H1 (cell line): ENCODE results near the gene MGAT5B. TPM values are rescaled to one million over a fixed set of nuclear protein-coding genes. Genes with fewer than 3 reads are reported as not detected.

Experiments used
- CBX5 ChIP-seq: fragments of 300-800, 300-1000 bp; sonication (generic); IDR thresholded peaks from 2 replicates; pipeline ENCODE4 v1.7.1; 2016; ENCODE audit warnings: antibody characterized with exemption, low read length, low read depth
- POLR2A ChIP-seq, 2 experiments: IDR thresholded peaks; 1 replicate in 1 of 2; 2 replicates in 1 of 2; pipeline ENCODE4 v1.6.1; 2011; ENCODE audit warnings: low read depth in 2 of 2, low read length in 2 of 2, mild to moderate bottlenecking in 2 of 2; ENCODE audit errors: control extremely low read depth in 1 of 2
- RBBP5 ChIP-seq: IDR thresholded peaks from 2 replicates; pipeline ENCODE4 v1.7.1; 2012; ENCODE audit warnings: low read depth, mild to moderate bottlenecking, inconsistent platforms, low read length, moderate library complexity, borderline replicate concordance
- RXRA ChIP-seq: IDR thresholded peaks from 2 replicates; pipeline ENCODE4 v1.6.1; 2011; ENCODE audit warnings: low read depth, mild to moderate bottlenecking, low read length, moderate library complexity; ENCODE audit not compliant: insufficient read depth
- SAP30 ChIP-seq: fragments of 300-600 bp; sonication (generic); IDR thresholded peaks from 2 replicates; pipeline ENCODE4 v1.7.1; 2012; ENCODE audit warnings: low read length, moderate library complexity, mild to moderate bottlenecking, inconsistent platforms; ENCODE audit not compliant: insufficient read depth, insufficient replicate concordance
- polyA plus RNA-seq, 7 experiments: library from polyadenylated mRNA; depleted of rRNA in 3 of 7; stranded (reverse) in 5 of 7; unstranded in 2 of 7; fragments of >200 nt in 5 of 7; fragments of 200-250 nt in 2 of 7; gene quantifications; 1 replicate in 5 of 7; 2 replicates in 1 of 7; 4 replicates in 1 of 7; pipeline versions ENCODE4 v1.2.1 to v1.2.3, GENCODE V29; 2011 to 2013; ENCODE audit warnings: missing spikeins in 2 of 7, mixed read lengths in 2 of 7
- total RNA-seq: library from RNA; stranded (reverse); fragmentation: NEBNext Ultra II Directional; extraction: Animal tissue kit (Norgen Biotek cat#: 25700); gene quantifications from 2 replicates; pipeline ENCODE4 v1.2.1, GENCODE V29; 2021

MGAT5B gene
- total and polyA plus RNA-seq, 2 of the 8 experiments (the other 6 are each of a cell fraction or from before 2014, with no cell fraction given), result 7.9 to 8.2 TPM

- TF ChIP-seq SAP30 (no peak), RBBP5 (no peak), CBX5 (no peak), POLR2A (IDR thresholded peaks at IDR 0.05; ENCODE audit: control extremely low read depth in 1 of 2, low read depth in 2 of 2, low read length in 2 of 2) (no peak), RXRA (no peak)
These were observed 53.9 kb downstream of the MGAT5B start (continued) for GRCh38 chr17:76922084-76922483.
